GM21367 (cell line): ENCODE measurements around the gene ZSWIM8.
A peak's percentile ranks its signal among the peaks of the same experiment; 100 is the strongest.
"Not testable (repeated sequence)": the region's sequence is repeated elsewhere in the genome, so short reads cannot be mapped to it uniquely, and the experiment has no call there.

Experiments used
- ATAC-seq: cut with Tn5 transposase; IDR thresholded peaks from one replicate; pipeline ENCODE4 v1.9.1; 2021; ENCODE audit not compliant: unreplicated experiment

The ZSWIM8 gene

DNA sequence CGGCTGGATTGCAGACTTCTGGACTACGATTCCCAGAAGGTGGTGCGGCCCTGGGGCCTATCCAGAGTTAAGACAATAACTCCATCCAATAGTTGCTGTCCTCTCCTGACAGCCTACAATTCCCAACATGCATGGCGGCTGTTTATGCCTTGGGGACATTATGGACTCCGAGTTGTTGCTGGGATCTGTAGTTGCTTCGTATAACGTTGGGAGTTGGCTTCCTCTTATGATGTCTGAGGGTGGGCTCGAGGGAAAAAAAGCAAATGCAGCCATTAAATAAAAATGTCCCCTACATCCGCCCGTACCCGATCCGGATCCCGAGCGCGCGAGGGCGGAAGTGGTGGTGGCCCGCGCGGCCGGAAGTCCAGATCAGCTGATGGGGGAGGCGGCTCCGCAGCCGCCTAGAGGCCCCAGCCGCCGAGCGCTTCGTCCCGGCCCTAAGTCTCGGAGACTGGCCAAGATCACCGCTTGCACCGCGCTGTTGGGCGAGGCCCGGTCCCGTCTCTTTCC is at the start of gene ZSWIM8:
ZSWIM8 (plus strand) TSS at position 396 of the 510 bp plus-strand sequence. CDS start 273 bp downstream, outside the sequence.
- peak; percentile 70 for ATAC-seq

DNA sequence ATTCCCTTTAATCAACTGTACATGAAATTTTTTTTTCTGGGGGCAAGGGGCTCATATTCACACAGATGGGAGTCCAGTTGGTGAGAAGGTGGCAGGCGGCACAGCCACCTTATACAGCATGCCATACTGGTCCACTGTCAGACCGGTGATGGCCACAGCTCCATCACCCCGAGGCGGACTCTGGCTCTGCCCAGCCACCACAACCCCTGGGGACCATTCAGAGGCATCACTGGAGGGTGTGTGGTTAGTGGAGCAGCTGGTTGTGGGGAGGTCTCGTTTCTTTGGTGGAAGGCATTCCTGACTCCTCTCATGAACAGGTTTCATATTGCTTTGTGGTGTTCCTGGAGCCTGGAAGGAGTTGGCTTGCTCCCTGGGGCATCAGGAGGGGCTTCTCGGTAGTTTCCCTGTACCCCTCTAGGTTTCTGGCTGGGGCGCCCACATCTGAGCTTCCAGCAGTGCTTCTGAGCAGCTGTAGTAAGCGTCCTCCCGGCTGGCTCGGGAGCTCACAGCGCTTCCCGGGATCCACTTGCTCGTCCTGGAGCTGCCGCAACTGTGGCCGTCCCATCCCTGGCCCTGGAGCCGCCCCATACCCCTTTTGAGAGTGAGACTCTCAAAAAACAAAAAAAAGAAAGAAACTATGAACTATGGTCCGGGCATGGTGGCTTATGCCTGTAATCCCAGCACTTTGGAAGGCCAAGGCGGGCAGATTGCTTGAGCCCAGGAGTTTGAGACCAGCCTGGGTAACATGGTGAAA is 44.7 kb upstream of the ZSWIM8 start:
- not testable (repeated sequence) for ATAC-seq

GRCh38 chr10:73742454-73742734 is 43.0 kb upstream of the ZSWIM8 start:
- ATAC-seq, result no peak

DNA sequence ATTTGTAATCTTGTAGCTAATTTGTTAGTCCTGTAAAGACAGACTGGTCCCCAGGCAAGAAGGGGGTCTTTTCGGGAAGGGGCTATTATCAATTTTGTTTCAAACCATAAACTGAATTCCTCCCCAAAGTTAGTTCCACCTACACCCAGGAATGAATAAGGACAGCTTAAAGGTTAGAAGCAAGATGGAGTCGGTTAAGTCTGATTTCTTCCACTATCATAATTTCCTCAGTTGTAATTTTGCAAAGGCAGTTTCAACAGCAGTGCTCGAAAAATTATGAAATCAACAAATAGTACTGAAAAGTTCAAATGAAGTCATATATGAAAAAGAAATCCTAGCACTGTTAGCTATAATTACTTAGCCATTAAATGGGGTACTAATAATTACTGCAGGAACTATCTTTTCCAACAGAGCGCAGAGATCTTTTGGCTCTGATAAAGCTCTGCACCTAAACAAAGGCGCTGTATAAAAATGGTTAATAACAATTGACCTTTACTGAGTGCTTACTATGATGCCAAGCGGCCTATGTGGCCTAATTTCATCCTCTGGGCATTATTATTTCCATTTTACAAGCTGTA is 42.0 kb upstream of the ZSWIM8 start:
- no peak for ATAC-seq

GRCh38 chr10:73743905-73744663 is 41.3 kb upstream of the ZSWIM8 start, which contains the start of gene SEC24C:
TSS of gene SEC24C (plus strand) at chr10:73744372. CDS start at chr10:73746833, 2,461 bp downstream.
- ATAC-seq, result peak; percentile 81

DNA sequence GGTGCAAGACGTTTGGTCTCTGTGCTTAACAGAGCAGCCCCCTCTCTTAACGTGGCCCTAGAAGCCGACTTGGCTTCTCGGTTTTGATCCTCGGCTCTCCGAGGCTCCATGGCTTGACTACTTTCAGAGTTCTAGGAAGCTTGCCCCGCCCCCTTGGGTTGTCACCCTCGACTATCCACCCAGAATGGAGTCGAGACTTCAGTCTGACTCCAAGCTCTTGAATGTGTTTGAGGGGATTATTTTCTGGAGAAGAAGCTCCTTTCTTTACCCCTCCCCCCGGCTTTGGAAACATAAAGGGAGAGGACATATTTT is 40.8 kb upstream of the ZSWIM8 start:
- ATAC-seq, result peak; percentile 19

- no peak for ATAC-seq
These were observed 38.7 kb upstream of the ZSWIM8 start for GRCh38 chr10:73746721-73747120.

DNA sequence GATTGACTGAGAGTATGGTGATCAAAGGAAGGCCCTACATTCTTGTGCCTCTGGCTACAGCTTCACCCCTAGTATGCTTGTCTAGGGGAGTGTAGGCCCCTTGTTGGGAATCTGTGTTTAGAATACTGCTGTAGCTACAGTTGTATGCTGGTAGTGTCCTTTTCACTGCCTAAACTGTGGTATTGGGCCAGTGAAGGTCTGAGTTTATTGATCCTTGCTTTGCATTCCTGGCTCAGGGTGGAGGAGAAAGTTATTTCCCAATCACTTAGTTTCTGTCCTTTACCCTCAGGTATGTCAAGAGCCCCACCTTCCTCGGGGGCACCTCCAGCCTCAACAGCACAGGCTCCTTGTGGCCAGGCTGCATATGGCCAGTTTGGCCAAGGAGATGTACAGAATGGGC is 34.6 kb upstream of the ZSWIM8 start:
- no peak for ATAC-seq

DNA sequence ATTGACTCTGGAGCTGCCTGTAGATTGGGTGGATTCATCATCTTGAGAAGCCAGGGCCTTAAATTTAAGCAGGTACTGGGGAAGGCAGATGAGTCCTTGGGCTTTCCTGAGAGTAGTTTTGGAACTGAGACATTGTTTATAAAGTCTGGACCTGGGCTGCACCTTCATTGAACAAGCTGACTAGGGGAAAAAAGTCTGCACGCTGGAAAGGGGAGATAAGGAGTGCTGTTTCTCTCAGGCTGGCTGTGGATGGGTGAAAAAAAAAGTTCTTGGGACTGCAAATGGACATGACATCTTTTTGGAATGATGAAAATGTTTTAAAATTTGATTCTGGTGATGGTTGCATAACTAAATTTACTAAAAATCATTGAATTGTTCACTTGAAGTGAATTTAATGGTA is 29.2 kb upstream of the ZSWIM8 start:
- no peak for ATAC-seq

DNA sequence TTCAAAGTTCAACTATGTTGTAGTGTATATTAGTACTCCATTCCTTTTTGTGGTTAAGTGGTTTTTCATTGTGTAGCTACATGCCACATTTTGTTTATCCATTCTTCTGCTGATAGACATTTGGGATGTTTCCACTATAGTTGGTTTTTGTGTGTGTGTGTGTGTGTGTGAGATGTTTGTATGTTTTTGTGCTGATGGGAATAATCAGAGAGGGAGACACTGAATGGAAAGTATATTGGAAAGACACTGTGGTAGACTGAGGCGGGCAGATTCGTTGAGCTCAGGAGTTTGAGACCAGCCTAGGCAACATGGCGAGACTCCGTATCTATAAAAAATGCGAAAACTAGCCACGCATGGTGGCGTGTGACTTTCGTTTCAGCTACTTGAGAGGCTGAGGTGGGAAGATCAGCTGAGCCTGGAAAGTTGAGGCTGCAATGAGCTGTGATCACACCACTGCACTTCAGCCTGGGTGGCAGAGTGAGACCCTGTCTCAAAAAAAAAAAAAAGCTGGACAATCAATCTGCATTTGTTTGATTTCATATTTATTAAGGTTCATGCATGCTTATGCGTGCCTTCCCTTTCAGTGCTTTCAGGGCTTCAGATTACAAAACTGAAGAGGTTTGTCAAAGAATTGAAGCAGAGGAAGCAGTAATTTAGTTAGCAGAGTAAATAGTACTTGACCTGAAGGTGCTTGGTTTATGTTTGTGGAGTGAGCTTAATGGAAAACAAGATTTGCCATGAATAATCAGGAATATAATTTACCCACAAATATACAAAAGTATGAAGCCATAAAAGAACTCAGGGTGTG is 26.5 kb upstream of the ZSWIM8 start:
- ATAC-seq, result no peak

DNA sequence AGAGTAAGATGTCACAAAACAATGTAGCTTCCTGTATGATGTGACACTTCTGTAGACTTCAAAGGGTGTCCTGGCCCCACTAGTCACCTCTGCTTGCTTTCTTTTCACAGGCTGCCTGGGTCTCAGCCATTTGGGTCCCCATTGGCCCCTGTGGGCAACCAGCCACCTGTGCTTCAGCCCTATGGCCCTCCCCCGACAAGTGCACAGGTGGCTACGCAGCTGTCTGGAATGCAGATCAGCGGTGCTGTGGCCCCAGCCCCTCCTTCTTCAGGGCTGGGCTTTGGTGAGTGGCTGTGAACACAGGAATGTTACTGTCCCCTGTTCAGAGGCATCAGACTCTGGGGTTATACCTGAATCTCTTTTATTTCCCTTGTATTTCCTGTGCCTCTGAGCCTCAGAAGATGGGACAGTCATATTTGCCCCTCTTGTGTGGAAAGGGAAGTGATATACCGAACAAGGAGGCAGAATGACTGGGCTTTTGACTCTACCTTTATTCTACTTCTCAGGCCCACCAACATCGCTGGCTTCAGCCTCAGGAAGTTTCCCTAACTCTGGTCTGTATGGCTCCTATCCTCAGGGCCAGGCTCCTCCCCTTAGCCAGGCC is 25.8 kb upstream of the ZSWIM8 start:
- peak; percentile 42 for ATAC-seq

- no peak for ATAC-seq
These were observed 23.6 kb upstream of the ZSWIM8 start for GRCh38 chr10:73761781-73762180.

DNA sequence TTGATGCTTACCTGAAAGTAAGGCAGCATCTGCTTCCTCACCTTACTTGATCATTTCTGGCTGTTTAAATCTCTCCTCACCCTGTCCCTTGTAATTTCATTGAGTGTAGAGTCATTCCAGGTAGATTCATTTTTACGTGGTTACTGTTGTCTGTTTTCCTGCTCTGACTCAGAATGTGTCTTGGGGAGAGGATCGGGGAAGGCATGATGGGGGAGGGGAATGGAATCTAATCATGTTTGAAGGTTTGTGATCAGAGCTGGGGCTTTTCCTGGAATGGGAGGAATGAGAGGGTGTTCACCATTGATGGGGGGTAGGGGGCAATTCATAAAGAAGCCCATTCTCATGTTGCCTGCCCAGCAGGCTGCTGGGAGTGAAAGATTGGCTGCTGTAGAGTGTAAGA is 22.5 kb upstream of the ZSWIM8 start:
- no peak for ATAC-seq

DNA sequence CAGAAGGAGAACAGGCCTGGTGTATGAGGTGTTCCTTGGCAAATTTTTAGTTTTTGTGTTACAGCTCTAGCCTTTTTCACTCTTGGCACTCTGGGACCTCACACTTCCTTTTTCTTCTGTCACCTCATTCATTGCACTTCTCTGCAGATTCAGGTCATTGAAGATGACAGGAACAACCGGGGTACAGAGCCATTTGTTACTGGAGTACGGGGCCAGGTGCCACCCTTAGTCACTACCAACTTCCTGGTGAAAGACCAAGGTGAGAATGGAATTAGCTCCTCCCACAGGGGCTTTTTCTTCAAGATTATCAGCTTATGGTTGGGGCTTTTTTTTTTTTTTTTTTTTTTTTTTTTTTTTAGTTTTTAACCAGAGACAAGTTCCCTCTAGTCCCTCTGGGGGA is 22.1 kb upstream of the ZSWIM8 start:
- ATAC-seq, result no peak

GRCh38 chr10:73765066-73765465 is 20.3 kb upstream of the ZSWIM8 start:
- ATAC-seq, result no peak

DNA sequence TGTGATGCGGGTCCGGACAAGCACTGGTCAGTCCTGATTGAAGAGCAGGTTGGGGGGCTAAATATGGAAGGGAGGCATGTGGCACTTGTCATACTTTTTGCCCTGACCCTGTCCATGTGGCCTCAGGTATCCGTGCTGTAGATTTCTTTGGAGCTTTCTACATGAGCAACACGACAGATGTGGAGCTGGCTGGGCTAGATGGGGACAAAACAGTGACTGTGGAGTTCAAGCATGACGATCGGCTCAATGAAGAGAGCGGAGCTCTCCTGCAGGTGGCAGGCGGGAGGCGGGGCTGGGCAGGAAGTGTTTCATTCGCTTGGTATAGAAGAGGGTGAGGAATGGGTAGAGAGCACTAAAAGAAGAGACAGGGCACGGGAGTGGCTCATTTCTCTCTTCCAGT is 16.5 kb upstream of the ZSWIM8 start:
- no peak for ATAC-seq

- no peak for ATAC-seq
These were observed 16.0 kb upstream of the ZSWIM8 start for GRCh38 chr10:73769396-73769795.

DNA sequence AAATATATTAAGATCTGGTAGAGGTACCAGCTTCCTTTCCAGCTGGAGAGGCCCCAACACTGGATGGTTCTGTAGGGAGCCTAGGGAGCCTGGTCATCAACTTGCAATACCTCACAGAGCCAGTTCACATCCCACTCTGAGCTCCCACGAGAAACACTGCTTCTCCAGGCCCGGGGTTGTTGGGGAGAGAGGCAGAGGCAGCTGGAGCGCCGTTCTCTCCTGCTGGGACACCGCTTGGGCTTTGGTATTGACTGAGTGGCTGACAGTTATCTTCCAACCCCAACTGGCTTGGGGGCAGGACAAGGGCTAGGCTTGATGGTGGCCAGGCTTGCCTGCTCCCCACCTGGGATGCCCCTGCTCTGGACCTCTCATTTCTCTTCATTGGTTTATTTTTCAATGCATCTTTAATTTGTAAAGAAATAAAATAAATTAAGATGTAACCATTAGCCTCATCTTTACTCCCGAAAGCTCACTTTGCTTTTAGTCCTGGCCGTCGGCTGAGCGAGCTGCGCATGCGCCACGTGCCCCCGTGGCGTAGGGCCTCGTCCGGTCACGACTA is 13.6 kb upstream of the ZSWIM8 start:
- ATAC-seq, result no peak

- ATAC-seq, result peak; percentile 45
These were observed 12.9 kb upstream of the ZSWIM8 start for GRCh38 chr10:73772281-73773151.
